ENCODE results near the gene PLXDC2. TPM values are rescaled to one million over a fixed set of nuclear protein-coding genes. Genes with fewer than 3 reads are reported as not detected.

Gene PLXDC2
- total and polyA plus RNA-seq, 2 donors (not counting 1 experiment from before 2014, with no cell fraction given), result 0.07 TPM

- H3K4me1 ChIP-seq (ENCODE audit: control insufficient read depth in 2 of 2, insufficient read depth in 2 of 2, low read length in 2 of 2), result no peaks in the 10 kb centered on the region
- ChIA-PET CTCF (no interaction called here), POLR2A (no interaction called here)
- no peak for TF ChIP-seq EZH2 (IDR thresholded peaks at IDR 0.05; ENCODE audit: borderline replicate concordance, insufficient read depth, low read depth, low read length, poor library complexity, severe bottlenecking)
- TF ChIP-seq, protein P1, sequence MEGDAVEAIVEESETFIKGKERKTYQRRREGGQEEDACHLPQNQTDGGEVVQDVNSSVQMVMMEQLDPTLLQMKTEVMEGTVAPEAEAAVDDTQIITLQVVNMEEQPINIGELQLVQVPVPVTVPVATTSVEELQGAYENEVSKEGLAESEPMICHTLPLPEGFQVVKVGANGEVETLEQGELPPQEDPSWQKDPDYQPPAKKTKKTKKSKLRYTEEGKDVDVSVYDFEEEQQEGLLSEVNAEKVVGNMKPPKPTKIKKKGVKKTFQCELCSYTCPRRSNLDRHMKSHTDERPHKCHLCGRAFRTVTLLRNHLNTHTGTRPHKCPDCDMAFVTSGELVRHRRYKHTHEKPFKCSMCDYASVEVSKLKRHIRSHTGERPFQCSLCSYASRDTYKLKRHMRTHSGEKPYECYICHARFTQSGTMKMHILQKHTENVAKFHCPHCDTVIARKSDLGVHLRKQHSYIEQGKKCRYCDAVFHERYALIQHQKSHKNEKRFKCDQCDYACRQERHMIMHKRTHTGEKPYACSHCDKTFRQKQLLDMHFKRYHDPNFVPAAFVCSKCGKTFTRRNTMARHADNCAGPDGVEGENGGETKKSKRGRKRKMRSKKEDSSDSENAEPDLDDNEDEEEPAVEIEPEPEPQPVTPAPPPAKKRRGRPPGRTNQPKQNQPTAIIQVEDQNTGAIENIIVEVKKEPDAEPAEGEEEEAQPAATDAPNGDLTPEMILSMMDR (IDR thresholded peaks at IDR 0.05), result no peak
- no peaks in the 10 kb centered on the region for H3K27me3 Mint-ChIP-seq
- H3K27ac ChIP-seq (ENCODE audit: low read length in 2 of 2), result no peak overlapping the region
- ATAC-seq (ENCODE audit: low read depth) (no peak), DNase-seq (no peak)
- no peak overlapping the region for H3K4me3 Mint-ChIP-seq
- peaks cover 3% of the 10 kb centered on the region for H3K9me3 Mint-ChIP-seq (ENCODE audit: insufficient read depth)
- H3K4me1 Mint-ChIP-seq, result no peaks in the 10 kb centered on the region
- H4K20me1 ChIP-seq (ENCODE audit: control insufficient read depth, insufficient read depth, low read length, poor library complexity, severe bottlenecking), result no peaks in the 10 kb centered on the region
- WGBS (ENCODE audit: insufficient coverage), result 80% methylated on average over 2 of the region's 3 CpGs
- intact Hi-C loops (cut with micrococcal nuclease), result no loop called here
- H3K27me3 ChIP-seq (replicated peaks in 1 of 4; ENCODE audit: control extremely low read depth in 1 of 4, control insufficient read depth in 3 of 4, insufficient read depth in 4 of 4, low read length in 3 of 4), result no peaks in the 10 kb centered on the region
- H3K79me2 ChIP-seq (ENCODE audit: control insufficient read depth, insufficient read depth, low read length), result no peaks in the 10 kb centered on the region
- peaks cover 0 to 1% (median 0%) of the 10 kb centered on the region in 3 donors for H3K9me3 ChIP-seq (ENCODE audit: control extremely low read depth in 1 of 3, control insufficient read depth in 2 of 3, insufficient read depth in 1 of 3, low read length in 2 of 3)
- no peak overlapping the region for H3K9ac ChIP-seq (ENCODE audit: low read length)
- H3K4me2 ChIP-seq (replicated peaks; ENCODE audit: low read depth, low read length, poor library complexity, severe bottlenecking), result no peak overlapping the region
- H2AFZ ChIP-seq (ENCODE audit: insufficient read depth, low read depth, low read length, poor library complexity, severe bottlenecking), result no peak overlapping the region
- no peaks in the 10 kb centered on the region for H3K36me3 ChIP-seq (replicated peaks in 1 of 2; ENCODE audit: control extremely low read depth in 1 of 2, control insufficient read depth in 1 of 2, extremely low read depth in 1 of 2, insufficient read depth in 2 of 2, low read length in 1 of 2)
- H3K4me3 ChIP-seq (ENCODE audit: control extremely low read depth in 1 of 5, extremely low read depth in 1 of 5, insufficient read depth in 1 of 5, low read depth in 2 of 5, low read length in 4 of 5), result no peak overlapping the region
- H3K27ac Mint-ChIP-seq, result no peak overlapping the region
These were observed 399.4 kb downstream of the PLXDC2 start for GRCh38 chr10:20215547-20216152.

GRCh38 chr10:20221356-20221755, 405.1 kb downstream of the PLXDC2 start:
- Histone ChIP-seq H3K27me3 (replicated peaks in 1 of 4; ENCODE audit: control extremely low read depth in 1 of 4, control insufficient read depth in 3 of 4, insufficient read depth in 4 of 4, low read length in 3 of 4) (no peaks in the 10 kb centered on the region), H3K9ac (ENCODE audit: low read length) (no peak overlapping the region), H3K9me3 (ENCODE audit: control extremely low read depth in 1 of 3, control insufficient read depth in 2 of 3, insufficient read depth in 1 of 3, low read length in 2 of 3) (peaks cover 0 to 1% (median 0%) of the 10 kb centered on the region in 3 donors), H4K20me1 (ENCODE audit: control insufficient read depth, insufficient read depth, low read length, poor library complexity, severe bottlenecking) (no peaks in the 10 kb centered on the region), H3K27ac (ENCODE audit: low read length in 2 of 2) (no peak overlapping the region), H3K4me3 (ENCODE audit: control extremely low read depth in 1 of 5, extremely low read depth in 1 of 5, insufficient read depth in 1 of 5, low read depth in 2 of 5, low read length in 4 of 5) (no peak overlapping the region), H3K4me2 (replicated peaks; ENCODE audit: low read depth, low read length, poor library complexity, severe bottlenecking) (no peak overlapping the region), H3K79me2 (ENCODE audit: control insufficient read depth, insufficient read depth, low read length) (no peaks in the 10 kb centered on the region), H3K36me3 (replicated peaks in 1 of 2; ENCODE audit: control extremely low read depth in 1 of 2, control insufficient read depth in 1 of 2, extremely low read depth in 1 of 2, insufficient read depth in 2 of 2, low read length in 1 of 2) (no peaks in the 10 kb centered on the region), H2AFZ (ENCODE audit: insufficient read depth, low read depth, low read length, poor library complexity, severe bottlenecking) (no peak overlapping the region), H3K4me1 (ENCODE audit: control insufficient read depth in 2 of 2, insufficient read depth in 2 of 2, low read length in 2 of 2) (no peaks in the 10 kb centered on the region)
- no peak for DNase-seq
- no CpG with 5 or more reads among the region's 1 CpG for WGBS (ENCODE audit: insufficient coverage)
- Mint-ChIP-seq H3K27ac (no peak overlapping the region), H3K4me3 (no peak overlapping the region), H3K4me1 (no peaks in the 10 kb centered on the region), H3K9me3 (ENCODE audit: insufficient read depth) (no peaks in the 10 kb centered on the region), H3K27me3 (no peaks in the 10 kb centered on the region)
- ChIA-PET POLR2A (no interaction called here), CTCF (interaction anchor here (0.7 kb wide), 1 partner anchor 1401 kb away, joined by 5 read pairs; no protein-coding TSS in a partner anchor)
- TF ChIP-seq EZH2 (IDR thresholded peaks at IDR 0.05; ENCODE audit: borderline replicate concordance, insufficient read depth, low read depth, low read length, poor library complexity, severe bottlenecking), result no peak
- TF ChIP-seq, protein P1 (IDR thresholded peaks at IDR 0.05), result no peak
- ATAC-seq (ENCODE audit: low read depth), result no peak
- intact Hi-C loops (cut with micrococcal nuclease), result no loop called here

Data from B cell (primary cell).